Tibial nerve (tissue), 4 donors: ENCODE measurements around the gene TMEM131L. TPM values are rescaled to one million over a fixed set of nuclear protein-coding genes. Genes with fewer than 3 reads are reported as not detected.
"Not testable (repeated sequence)": the region's sequence is repeated elsewhere in the genome, so short reads cannot be mapped to it uniquely, and the experiment has no call there.

Experiments
- DNase-seq, 2 donors: peaks; one replicate each; pipeline ENCODE4 v3.0.0-alpha.2; 2019; ENCODE audit warnings: low spot score in 2 of 2
- H3K27ac ChIP-seq, 4 donors: fragments of 200-600 bp; sonication (generic) in 3 of 4; one replicate each; pipeline ENCODE4 v1.5.1; 2017 to 2019; ENCODE audit warnings: mild to moderate bottlenecking in 1 of 4
- H3K27me3 ChIP-seq, 2 donors: fragments of 200-600 bp; sonication (generic) in 1 of 2; one replicate each; pipeline versions ENCODE4 v1.5.1 to v1.6.0; 2017 to 2019
- H3K36me3 ChIP-seq, 3 donors: fragments of 200-600 bp; sonication (generic); one replicate each; pipeline ENCODE4 v1.5.1; 2018 to 2019
- H3K4me1 ChIP-seq, 4 donors: fragments of 200-600 bp; sonication (generic) in 3 of 4; one replicate each; pipeline ENCODE4 v1.5.1; 2017 to 2019
- H3K4me3 ChIP-seq, 4 donors: fragments of 200-600 bp; sonication (generic) in 3 of 4; one replicate each; pipeline ENCODE4 v1.5.1; 2017 to 2019; ENCODE audit warnings: mild to moderate bottlenecking in 1 of 4, moderate library complexity in 1 of 4
- H3K9me3 ChIP-seq, 4 donors: fragments of 200-600 bp; sonication (generic) in 3 of 4; one replicate each; pipeline ENCODE4 v1.5.1; 2017 to 2019
- EP300 ChIP-seq, 2 donors: sonication (generic); formaldehyde crosslinking; IDR thresholded peaks; one replicate each; pipeline ENCODE4 v1.6.1; 2017; ENCODE audit warnings: antibody characterized with exemption in 2 of 2, mild to moderate bottlenecking in 1 of 2
- POLR2A ChIP-seq, 2 donors: fragments of 450-650 bp; IDR thresholded peaks; one replicate each; pipeline ENCODE4 v1.6.1; 2017; ENCODE audit warnings: antibody characterized with exemption in 2 of 2, mild to moderate bottlenecking in 2 of 2, moderate library complexity in 2 of 2
- WGBS, 2 donors: methylation state at CpG; one replicate each; pipeline ENCODE4 v1.1.5; 2018; 5-methylcytosine and 5-hydroxymethylcytosine counted together
- total RNA-seq, 4 donors: library from RNA; depleted of rRNA; stranded (reverse); fragments of >200 nt; gene quantifications; one replicate each; pipeline ENCODE4 v1.1.0, GENCODE V29; 2016
- TF ChIP-seq, protein P1 (sequence below), 5 experiments: fragments of 200-600 bp in 3 of 5; fragments of 450-650 bp in 2 of 5; sonication (generic) in 3 of 5; IDR thresholded peaks; one replicate each; pipeline ENCODE4 v1.5.1; 2016 to 2019; ENCODE audit warnings: antibody characterized with exemption in 5 of 5, mild to moderate bottlenecking in 3 of 5, moderate library complexity in 2 of 5

The TMEM131L gene
- total RNA-seq, 4 donors from 2014 or later, result 8.7 to 19.9 (median 12.1) TPM

- TF ChIP-seq POLR2A (IDR thresholded peaks at IDR 0.05) (no peak), EP300 (IDR thresholded peaks at IDR 0.05) (no peak)
- TF ChIP-seq, protein P1, sequence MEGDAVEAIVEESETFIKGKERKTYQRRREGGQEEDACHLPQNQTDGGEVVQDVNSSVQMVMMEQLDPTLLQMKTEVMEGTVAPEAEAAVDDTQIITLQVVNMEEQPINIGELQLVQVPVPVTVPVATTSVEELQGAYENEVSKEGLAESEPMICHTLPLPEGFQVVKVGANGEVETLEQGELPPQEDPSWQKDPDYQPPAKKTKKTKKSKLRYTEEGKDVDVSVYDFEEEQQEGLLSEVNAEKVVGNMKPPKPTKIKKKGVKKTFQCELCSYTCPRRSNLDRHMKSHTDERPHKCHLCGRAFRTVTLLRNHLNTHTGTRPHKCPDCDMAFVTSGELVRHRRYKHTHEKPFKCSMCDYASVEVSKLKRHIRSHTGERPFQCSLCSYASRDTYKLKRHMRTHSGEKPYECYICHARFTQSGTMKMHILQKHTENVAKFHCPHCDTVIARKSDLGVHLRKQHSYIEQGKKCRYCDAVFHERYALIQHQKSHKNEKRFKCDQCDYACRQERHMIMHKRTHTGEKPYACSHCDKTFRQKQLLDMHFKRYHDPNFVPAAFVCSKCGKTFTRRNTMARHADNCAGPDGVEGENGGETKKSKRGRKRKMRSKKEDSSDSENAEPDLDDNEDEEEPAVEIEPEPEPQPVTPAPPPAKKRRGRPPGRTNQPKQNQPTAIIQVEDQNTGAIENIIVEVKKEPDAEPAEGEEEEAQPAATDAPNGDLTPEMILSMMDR (IDR thresholded peaks at IDR 0.05), result no peak
- Histone ChIP-seq H3K9me3 (no peaks in the 10 kb centered on the region), H3K27me3 (no peaks in the 10 kb centered on the region), H3K27ac (no peak overlapping the region), H3K4me1 (peaks cover 0 to 17% (median 0%) of the 10 kb centered on the region in 4 donors), H3K36me3 (no peaks in the 10 kb centered on the region), H3K4me3 (no peak overlapping the region)
- WGBS, 2 donors, result 62 to 70% methylated on average over 5 of the region's 5 CpGs
- no peak for DNase-seq
Measured at GRCh38 chr4:153547520-153547919, 81.4 kb downstream of the TMEM131L start.

GRCh38 chr4:153548907-153549306 is 82.7 kb downstream of the TMEM131L start:
- not testable (repeated sequence) for H3K9me3 ChIP-seq, DNase-seq, H3K4me1 ChIP-seq, H3K27me3 ChIP-seq, H3K36me3 ChIP-seq, H3K27ac ChIP-seq, H3K4me3 ChIP-seq
- WGBS, 2 donors, result 92 to 97% methylated on average over 3 of the region's 3 CpGs

GRCh38 chr4:153549405-153549804 is 83.2 kb downstream of the TMEM131L start:
- no peak overlapping the region for H3K4me3 ChIP-seq
- no peaks in the 10 kb centered on the region for H3K9me3 ChIP-seq
- 69 to 75% methylated on average over 1 of the region's 1 CpG for WGBS, 2 donors
- H3K36me3 ChIP-seq, result no peaks in the 10 kb centered on the region
- no peaks in the 10 kb centered on the region for H3K27me3 ChIP-seq
- TF ChIP-seq POLR2A (IDR thresholded peaks at IDR 0.05) (no peak), EP300 (IDR thresholded peaks at IDR 0.05) (no peak)
- TF ChIP-seq, protein P1 (IDR thresholded peaks at IDR 0.05), result no peak
- no peak overlapping the region for H3K27ac ChIP-seq
- no peak for DNase-seq
- H3K4me1 ChIP-seq, result peaks cover 0 to 4% (median 0%) of the 10 kb centered on the region in 4 donors

GRCh38 chr4:153553155-153553818 is 87.1 kb downstream of the TMEM131L start:
- TF ChIP-seq EP300 (IDR thresholded peaks at IDR 0.05) (no peak), POLR2A (IDR thresholded peaks at IDR 0.05) (no peak)
- TF ChIP-seq, protein P1 (IDR thresholded peaks at IDR 0.05), result no peak
- H3K27ac ChIP-seq, result no peak overlapping the region
- peaks cover 0 to 8% (median 0%) of the 10 kb centered on the region in 3 donors for H3K36me3 ChIP-seq
- no peaks in the 10 kb centered on the region for H3K9me3 ChIP-seq
- H3K27me3 ChIP-seq, result no peaks in the 10 kb centered on the region
- H3K4me3 ChIP-seq, result no peak overlapping the region
- peaks cover 0 to 13% (median 2%) of the 10 kb centered on the region in 4 donors for H3K4me1 ChIP-seq
- DNase-seq, result no peak
- 55 to 65% methylated on average over 6 of the region's 6 CpGs for WGBS, 2 donors

- Histone ChIP-seq H3K4me1 (peaks cover 0 to 13% (median 2%) of the 10 kb centered on the region in 4 donors), H3K27ac (no peak overlapping the region), H3K4me3 (no peak overlapping the region), H3K9me3 (no peaks in the 10 kb centered on the region), H3K36me3 (peaks cover 0 to 8% (median 0%) of the 10 kb centered on the region in 3 donors), H3K27me3 (no peaks in the 10 kb centered on the region)
- no peak for DNase-seq
- TF ChIP-seq, protein P1 (IDR thresholded peaks at IDR 0.05), result no peak
- TF ChIP-seq POLR2A (IDR thresholded peaks at IDR 0.05) (no peak), EP300 (IDR thresholded peaks at IDR 0.05) (no peak)
Measured at GRCh38 chr4:153553819-153554170, 87.6 kb downstream of the TMEM131L start.
